HG03521 (cell line): Measurements from ENCODE around the gene DKK1.

Experiments
- ATAC-seq: cut with Tn5 transposase; IDR thresholded peaks from one replicate; pipeline ENCODE4 v1.9.1; 2021; ENCODE audit warnings: mild to moderate bottlenecking, moderate library complexity; ENCODE audit not compliant: unreplicated experiment

Gene DKK1

GRCh38 chr10:52316500-52316899, 2.4 kb downstream of the DKK1 start:
- ATAC-seq: no peak

DNA sequence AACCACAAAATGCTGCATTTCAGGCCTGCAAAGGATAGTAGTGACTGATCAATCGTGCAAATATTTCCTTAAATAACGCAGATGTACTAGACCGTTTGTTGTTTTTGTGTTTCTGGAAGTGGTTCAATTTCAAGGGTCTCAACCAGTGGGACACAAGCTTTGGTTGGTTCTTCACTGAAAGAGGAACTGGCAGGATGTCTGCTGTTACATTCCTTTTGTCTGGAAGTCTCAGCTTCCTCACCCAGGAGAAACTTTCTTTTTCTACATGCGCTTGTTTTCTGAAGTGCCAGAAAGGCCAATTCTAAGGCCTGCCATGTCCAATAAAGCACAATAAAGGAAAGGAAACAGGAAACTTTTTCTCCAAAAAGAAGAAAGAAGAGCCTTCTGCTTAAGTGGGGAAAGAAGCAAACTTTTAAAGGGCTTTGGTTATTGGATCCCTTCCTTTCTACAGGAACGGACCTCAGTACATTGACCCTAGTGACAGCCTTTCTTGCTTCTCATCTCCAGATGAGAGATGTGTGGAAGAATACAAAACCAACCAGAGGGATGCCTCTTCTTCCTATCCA, 4.1 kb downstream of the DKK1 start:
- ATAC-seq: no peak

DNA sequence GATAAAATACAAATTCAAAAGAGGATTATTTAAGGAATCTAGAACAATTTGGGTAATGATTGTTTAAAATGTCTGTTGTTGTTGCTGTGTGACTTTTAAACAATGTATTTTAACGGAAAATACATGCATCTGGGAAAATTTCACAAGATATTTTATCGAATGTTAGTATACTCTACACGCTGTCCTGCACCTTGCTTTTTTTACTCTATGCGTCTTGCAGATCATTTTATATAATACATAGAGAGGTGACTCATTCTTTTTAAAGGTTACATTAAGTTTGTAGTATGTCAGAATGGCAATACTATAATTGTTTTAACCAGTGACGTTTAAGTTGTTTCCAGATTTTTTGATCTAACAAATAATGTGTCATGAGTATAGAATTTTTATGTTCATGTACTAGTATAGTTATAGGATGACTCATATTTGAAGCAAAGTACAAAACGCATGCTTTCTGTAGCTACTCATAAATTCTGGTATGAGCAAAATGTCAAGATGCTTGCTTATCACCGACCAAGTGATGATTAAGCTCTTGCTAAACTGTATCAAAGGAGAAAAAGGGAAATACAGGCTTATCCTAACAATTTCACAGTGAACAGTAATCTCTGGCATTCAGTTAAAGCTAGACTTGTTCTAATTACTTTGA, 4.9 kb downstream of the DKK1 start:
- ATAC-seq: no peak

- no peak for ATAC-seq
Measured at GRCh38 chr10:52319926-52320325, 5.8 kb downstream of the DKK1 start.

DNA sequence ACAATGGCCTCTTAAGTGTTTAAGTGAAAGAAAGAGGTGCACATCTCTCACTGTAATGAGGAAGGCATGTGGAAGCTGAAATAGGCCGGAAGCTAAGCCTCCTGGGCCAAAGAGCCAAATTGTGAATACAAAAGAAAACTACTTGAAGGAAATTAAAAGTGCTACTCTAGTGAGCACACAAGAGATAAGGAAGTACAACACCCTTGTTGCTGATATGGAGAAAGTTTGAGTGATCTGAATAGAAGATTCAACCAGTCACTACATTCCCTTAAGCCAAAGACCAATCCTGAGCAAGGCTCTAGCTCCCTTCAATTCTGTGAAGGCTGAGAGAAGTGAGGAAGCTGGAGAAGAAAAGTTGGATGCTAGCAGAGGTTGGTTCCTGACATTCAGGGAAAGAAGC, 8.2 kb downstream of the DKK1 start:
- ATAC-seq: no peak

DNA sequence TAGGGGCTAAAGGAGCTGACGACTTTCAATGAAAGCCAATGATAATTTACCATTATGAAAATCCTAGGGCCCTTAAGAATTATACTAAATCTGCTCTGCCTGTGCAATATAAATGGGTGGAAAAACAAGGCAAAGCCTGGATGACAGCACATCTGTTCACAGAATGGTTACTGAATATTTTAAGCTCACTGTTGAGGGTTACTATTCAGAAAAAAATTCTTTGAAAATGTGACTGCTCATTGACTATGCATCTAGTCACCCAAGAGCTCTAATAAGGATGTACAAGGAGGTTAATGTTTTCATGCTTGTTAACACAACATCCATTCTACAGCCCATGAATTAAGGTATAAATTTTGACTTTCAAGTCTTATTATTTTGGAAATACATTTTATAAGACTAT, 8.9 kb downstream of the DKK1 start:
- no peak for ATAC-seq

- no peak for ATAC-seq
Measured at GRCh38 chr10:52326382-52326781, 12.3 kb downstream of the DKK1 start.

DNA sequence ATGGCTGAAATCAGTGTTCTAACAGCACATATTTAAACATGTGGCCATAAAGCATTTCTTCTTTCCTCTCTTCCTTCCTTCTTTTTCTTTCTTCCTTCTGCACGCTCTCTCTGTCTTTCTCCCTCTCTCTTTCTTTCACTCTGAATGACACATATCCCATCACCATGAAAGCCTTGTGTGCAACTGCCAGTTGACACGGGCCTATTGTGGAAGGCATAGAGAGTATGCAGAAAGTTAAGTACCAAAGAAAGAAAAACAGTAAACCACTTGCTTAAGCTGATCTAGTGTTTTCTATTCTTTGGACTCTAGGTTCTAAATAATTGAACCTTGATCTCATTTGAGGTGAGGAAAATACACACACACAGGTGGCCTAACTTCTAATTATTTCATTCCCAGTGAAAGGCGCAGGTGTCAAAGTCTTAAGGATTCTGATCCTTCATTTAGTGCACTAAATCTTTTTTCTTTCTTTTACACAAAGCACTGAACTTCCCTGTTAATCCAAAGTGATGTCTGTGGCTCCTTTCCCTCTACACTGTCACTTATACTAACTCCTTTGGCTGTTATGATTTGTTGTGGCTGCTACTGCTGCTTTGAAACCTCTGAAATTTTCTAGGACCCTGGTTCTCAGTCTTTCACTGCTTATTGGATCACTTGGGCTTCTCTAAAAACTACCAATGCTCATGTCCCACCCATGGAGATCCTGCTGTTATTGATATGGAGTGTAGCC, 17.7 kb downstream of the DKK1 start:
- no peak for ATAC-seq

DNA sequence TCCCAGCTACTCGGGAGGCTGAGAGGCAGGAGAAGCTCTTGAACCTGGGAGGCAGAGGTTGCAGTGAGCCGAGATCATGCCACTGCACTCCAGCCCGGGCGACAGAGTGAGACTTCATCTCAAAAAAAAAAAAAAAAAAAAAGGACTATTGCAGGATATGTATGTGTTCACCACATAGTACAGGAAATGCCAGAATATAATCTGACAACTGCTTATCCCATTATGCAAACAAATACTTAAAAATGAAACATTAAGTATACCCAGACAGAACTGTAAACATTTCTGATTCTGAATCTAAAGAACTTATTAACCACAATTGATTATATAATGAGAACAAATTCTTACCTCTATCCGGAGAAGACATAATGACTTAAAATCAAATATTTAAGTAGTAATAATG, 18.7 kb downstream of the DKK1 start:
- ATAC-seq: no peak

- no peak for ATAC-seq
Measured at GRCh38 chr10:52334595-52334994, 20.5 kb downstream of the DKK1 start.

DNA sequence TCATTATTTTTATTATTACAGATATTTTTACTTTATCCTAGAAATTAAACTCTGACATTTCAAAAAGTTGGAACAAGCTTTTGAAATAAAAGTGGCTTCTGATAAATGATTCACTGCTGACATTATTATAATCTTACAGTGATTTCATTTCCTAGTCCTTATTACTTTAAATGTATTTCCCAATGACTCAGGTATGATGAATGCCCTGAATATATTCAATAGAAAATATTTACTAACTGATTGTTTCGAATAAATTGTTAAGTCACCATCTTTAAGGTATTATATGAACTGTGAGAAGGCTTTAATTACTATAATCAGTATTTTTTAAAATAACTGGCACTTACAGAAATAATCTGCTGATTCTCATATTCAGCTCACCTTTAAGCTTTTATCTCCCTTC, 21.6 kb downstream of the DKK1 start:
- no peak for ATAC-seq

- no peak for ATAC-seq
Measured at GRCh38 chr10:52337225-52337624, 23.1 kb downstream of the DKK1 start.

DNA sequence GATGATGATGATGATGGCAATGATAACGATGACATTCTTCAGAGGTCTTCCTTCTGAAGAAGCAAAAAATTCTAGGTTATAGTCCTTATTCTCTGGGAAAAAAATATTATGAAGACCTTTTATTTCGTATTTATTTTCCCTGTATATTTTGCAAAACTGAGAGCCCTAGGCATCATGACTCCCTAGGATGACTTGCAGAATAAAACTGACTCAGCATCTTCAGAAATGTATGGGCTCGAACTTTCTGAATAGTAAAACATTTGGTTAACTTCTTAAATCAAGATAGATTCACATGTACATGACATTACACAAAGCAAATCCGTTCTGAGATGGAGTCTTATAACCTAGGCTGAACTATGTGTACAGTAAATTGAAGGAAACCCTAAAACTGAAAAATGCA, 29.4 kb downstream of the DKK1 start:
- ATAC-seq: no peak

DNA sequence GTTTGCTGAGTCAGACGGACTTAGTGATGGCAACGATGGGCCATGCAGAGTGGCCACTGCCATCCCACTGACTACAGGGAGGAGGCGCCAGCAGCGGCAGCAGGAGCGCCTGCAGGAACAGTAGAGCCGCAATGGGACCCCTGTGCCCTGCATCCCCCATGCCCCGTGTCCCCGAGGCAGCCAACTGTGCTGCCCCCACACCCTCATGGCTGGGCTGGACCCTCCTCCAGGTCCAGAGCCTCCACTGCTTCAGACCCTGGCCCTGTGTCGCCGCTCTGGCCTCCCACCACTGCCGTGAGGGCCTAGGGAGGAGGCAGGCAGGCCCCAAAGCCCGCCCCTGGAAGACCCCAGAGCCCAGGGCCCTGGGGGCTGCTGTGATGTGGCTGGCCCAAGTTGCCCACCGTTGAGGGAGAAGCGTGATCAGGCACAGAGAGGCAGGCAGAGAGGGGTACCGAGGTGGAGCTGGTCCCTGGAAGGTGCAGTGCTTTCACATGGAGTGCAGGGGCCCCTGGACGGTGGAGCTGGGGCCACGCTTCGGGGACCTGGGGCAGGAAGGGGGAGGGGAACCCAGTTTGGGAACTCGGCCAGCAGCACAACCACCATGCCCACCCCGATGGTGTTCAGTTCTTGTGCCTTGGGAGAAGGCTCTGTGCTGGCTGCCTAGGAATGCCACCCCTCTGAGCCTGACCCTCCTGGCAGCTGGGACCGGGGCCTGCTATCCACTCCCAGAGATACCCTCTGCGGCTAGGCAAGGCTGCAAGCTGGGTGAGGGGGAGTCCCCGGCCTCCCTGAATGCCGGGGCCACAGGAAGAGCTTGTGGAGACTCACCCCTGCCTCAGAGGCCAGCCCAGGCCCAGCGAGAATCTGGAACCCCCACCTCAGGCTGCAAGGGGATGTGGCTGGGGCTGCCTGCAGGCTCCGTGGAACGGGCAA, 32.6 kb downstream of the DKK1 start:
- ATAC-seq: no peak

GRCh38 chr10:52347327-52347667, 33.2 kb downstream of the DKK1 start:
- ATAC-seq: no peak

DNA sequence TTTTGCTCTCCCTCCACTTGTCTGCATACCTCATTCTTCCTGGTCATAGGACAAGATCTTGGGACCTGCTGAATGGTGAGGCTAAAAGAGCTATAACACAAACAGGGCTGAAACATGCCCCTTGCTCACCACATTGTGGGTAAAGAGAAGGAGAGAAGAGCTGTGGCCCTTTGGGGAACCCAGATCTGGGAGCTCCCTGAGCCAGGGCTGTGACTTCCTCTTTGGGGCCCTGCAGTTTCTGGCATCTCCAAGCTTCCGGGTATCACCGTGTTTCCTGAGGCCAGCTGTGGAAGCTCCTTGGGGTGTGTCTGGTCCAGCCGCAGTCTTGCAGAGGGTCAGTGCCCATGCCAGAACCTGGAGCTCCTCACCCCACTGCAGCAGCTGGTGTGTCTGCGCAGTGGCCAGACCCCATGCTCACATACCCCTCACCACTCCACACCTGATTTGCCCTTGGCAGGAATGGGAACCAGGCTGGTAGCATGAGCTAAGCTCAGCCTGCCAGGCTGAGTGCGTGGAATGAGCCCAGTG, 34.0 kb downstream of the DKK1 start:
- no peak for ATAC-seq

DNA sequence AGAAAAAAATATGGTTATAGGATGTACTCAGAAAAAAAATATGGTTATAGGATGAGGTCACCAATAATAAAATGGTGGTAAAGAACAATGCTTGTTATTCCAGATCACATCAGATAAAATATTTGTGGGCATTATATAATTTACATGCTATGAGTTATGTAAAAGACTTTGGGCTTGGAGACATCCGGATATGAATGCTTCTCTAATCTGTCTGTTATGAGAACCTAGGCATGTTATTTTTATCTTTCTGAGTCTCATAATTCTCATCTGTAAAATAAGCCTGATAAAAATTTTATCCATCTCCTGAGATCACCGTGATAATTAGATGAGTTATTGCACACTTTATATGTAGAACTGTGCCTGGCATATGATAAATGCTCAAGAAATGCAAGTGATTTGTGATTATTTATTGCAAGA, 37.8 kb downstream of the DKK1 start:
- ATAC-seq: no peak

DNA sequence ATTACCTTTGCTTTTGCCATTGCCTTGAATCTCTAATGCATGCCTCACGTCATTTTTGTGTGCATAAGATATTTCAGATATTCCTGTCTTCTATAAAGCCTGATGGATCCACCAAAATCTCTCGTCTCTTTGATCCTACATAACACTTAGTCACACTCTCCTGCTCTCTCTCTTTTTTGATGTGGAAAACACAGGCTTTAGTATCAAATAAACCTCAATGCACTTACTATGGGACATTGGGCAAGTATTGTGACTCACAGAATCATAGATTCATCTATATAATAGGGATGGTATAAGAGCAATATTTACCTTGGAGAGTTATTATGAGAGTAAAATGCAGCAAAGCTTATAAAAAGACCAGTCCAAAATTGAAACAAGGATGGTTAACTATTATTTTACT, 39.1 kb downstream of the DKK1 start:
- ATAC-seq: no peak

- ATAC-seq: no peak
Measured at GRCh38 chr10:52353960-52354394, 39.9 kb downstream of the DKK1 start.

DNA sequence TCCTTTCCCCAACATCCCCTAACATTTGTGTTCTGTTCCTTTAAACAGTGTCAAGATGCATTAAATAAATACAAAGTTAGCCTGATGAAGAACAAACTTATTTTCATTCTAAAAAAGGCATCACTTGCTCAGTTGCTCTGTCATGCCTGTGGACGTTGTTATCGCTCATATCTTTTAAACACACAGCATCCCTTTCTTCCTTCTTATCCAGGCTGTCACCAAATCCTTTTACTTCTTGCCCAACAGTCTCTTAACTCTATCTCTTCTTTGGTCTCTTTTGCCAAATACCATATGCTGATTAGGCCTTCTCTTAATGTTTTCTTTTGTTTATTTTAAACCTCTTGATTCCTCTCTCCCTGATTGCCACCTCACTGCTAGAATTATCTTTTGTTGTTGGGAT, 43.9 kb downstream of the DKK1 start:
- no peak for ATAC-seq

- no peak for ATAC-seq
Measured at GRCh38 chr10:52359441-52359840, 45.4 kb downstream of the DKK1 start.
